Stimulated activated CD8-positive, alpha-beta memory T cell treated with anti-CD3 and anti-CD28 coated beads, Interleukin-7, amount 100 ng/mL, for 4 hours (primary cell): ENCODE data around the gene ECHDC1.
"Not testable (repeated sequence)": the region's sequence is repeated elsewhere in the genome, so short reads cannot be mapped to it uniquely, and the experiment has no call there.

Experiments
- DNase-seq, 2 donors: peaks; one replicate each; pipeline ENCODE4 v3.0.0-alpha.2; 2020; ENCODE audit warnings: low read depth in 2 of 2

Gene ECHDC1, protein sequence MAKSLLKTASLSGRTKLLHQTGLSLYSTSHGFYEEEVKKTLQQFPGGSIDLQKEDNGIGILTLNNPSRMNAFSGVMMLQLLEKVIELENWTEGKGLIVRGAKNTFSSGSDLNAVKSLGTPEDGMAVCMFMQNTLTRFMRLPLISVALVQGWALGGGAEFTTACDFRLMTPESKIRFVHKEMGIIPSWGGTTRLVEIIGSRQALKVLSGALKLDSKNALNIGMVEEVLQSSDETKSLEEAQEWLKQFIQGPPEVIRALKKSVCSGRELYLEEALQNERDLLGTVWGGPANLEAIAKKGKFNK

DNA sequence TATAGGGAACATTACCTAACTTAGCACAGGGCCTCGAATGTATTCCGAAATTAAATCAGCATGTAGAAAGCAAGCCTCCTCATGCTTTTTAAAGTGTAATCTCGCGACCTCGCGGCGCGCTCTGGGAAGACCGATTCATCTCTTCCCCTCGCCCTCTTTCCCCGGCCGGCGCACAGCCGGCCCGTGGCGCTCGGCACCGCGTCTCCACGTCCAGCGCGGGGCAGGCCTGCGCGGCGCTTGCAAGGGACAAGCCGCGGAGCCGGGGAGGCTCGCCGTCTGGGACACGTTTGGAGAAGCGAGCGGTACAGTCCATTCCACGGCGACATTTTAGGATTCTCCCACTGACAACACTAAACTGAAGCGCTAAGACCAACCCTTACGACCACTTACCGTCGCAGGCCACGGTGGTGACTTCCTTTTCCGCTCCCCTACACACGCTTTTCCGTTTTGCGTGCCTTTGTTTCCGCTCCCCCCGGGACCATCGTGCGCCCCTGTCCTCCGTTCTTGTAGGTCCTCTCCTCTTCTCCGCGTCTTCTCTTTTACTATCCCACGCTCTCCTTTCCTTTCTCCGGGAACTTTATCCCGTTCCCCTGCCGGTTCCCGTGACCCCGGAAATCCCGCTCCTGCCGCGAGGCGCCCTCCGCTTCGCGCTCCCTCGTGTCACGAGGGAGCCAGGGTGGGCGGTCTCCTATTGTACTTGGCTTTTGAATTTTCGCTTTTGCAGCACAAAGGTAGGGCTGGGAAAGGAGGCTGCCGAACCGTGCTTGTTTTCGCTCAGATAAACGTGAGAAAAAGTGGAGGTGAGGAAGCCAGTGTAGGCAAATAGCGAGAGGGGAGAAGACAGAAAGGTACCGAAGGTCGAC, at the start of gene ECHDC1:
Gene ECHDC1 (minus strand): TSS at position 664 of the 863 bp plus-strand sequence. CDS start 12,581 bp downstream, outside the sequence.
- DNase-seq = peak; percentile 62 to 63

GRCh38 chr6:127392301-127392700, 48.9 kb upstream of the ECHDC1 start:
- DNase-seq = no peak

- no peak for DNase-seq
These were observed 47.9 kb upstream of the ECHDC1 start for GRCh38 chr6:127391094-127391953.

- no peak for DNase-seq
These were observed 46.3 kb upstream of the ECHDC1 start for GRCh38 chr6:127389706-127390105.

DNA sequence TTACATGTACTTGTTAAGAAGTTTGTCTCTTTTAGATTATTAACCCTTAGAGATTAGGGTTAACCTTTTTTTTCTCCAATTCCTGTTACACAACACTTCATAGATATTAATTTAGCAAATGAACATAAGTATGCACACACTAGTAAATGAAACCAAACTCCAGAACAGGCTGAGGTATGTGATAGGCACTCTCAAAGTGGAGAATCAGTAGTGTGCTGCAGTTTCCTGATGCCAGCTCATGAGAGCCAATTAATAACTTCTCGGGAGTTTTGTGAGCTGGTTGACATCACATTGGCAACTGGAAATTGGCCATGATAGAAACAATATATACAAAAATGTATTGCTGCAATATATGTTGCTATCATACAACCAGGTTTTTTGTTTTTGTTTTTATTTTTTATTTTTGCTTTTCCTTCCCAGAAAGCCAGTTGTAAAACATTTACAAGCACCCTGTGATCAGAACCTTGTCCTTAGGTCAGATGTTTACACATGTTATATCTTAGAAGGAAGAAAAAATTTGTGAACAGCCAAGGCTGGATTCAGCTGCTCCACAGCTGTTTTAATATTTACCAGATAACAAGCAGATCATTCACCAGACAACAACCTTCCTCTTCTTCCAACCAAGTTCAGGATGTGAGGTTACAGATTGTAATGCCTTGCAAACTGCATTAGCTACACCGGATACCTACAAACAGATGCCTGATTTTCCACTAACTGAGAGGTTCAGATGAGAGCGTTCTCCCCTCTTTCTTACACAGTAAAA, 42.4 kb upstream of the ECHDC1 start:
- DNase-seq = no peak

DNA sequence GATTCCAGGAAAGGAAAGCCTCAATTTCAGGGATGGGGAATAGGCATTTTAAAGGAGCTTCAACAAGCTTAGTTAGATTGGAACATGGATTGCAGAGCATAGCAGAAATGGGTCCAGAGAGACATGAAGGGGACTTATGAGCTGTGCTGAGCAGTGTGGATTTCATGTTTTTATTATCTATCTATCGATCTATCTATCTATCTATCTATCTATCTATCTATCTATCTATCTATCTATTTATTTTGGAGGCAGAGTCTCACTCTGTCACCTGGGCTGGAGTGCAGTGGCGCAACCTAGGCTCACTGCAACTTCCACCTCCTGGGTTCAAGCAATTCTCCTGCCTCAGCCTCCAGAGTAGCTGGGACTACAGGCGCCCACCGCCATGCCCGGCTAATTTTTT, 41.4 kb upstream of the ECHDC1 start:
- DNase-seq = not testable (repeated sequence)

- no peak for DNase-seq
These were observed 40.6 kb upstream of the ECHDC1 start for GRCh38 chr6:127383988-127384387.

GRCh38 chr6:127382413-127382812, 39.0 kb upstream of the ECHDC1 start:
- DNase-seq = no peak

GRCh38 chr6:127381384-127381783, 38.0 kb upstream of the ECHDC1 start:
- DNase-seq = no peak

DNA sequence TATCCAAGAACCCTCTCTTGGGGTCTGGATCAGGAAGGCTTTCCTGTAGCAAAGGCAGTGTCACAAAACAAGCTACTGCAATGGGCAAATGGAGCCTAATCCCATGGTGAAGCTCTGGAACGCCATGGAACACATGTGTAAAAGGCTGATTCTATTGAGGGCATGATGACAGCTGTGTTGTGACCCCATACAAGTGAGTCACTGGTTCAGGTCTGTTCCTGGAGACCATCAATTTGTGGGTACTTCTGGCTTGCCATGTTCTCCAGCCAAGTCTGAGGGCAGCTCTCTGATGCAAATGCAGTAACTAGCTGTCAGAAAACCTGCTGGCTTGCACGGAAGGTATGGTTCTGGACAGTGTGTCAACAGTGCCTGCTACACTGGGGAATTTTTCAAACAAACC, 33.3 kb upstream of the ECHDC1 start:
- DNase-seq = no peak

GRCh38 chr6:127367023-127367375, 23.6 kb upstream of the ECHDC1 start:
- DNase-seq = no peak

GRCh38 chr6:127366282-127367022, 23.0 kb upstream of the ECHDC1 start:
- DNase-seq = no peak

GRCh38 chr6:127365874-127366273, 22.5 kb upstream of the ECHDC1 start:
- no peak for DNase-seq

DNA sequence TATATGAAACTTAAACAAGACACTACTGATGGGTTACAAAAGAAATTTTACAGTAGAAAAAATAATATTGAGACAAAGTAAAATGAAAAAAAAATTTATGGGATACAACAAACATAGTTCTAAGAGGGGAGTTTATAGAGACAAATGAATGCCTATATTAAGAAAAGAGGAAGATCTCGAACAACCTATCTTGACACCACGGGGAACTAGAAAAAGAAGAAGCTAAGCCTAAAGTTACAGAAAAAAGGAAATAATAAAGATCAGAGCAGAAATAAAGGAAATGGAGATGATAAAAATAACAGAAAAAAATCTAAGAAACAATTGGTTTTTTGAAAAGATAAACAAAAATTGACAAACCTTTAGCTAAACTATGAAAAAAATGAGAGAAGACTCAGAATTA, 9.1 kb upstream of the ECHDC1 start:
- no peak for DNase-seq

DNA sequence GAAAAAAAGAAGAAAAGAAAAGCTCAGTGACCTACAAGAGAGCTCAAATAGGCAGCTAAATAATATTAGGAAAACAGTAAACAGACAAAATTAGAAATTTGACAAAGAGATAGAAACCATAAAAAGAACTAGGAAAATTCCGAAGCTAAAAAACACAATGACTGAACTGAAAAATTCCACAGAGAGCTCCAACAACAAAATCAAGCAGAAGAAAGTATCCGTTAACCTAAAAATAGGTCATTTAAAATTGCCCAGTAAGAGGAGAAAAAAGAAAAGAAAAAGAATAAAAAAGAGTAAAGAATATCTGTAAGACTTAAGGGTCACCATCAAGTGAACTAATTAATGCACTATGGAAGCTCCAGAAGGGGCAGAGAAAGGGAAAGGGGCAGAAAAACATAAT, 6.6 kb upstream of the ECHDC1 start:
- no peak for DNase-seq

DNA sequence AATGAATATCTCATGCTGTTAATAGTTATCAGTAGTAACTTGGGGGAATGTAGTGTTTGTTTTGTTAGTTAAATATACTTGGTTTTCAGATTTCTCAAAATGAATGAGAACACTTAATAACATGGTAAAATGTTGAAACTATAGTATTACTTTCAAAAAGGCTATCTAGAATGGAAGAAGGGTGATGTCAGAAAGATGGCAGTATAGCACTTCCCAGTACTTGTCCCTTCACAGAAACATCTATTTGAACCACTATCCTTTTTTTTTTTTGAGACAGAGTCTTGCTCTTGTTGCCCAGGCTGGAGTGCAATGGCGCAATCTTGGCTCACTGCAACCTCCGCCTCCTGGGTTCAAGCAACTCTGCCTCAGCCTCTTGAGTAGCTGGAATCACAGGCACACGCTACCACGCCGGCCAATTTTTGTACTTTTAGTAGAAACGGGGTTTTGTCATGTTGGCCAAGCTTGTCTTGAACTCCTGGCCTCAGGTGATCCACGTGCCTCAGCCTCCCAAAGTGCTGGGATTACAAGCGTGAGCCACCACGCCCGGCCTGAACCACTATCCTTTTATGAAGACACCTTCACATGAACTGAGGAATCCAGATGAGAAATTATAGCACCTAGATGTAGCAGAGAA, 4.7 kb upstream of the ECHDC1 start:
- DNase-seq = no peak

DNA sequence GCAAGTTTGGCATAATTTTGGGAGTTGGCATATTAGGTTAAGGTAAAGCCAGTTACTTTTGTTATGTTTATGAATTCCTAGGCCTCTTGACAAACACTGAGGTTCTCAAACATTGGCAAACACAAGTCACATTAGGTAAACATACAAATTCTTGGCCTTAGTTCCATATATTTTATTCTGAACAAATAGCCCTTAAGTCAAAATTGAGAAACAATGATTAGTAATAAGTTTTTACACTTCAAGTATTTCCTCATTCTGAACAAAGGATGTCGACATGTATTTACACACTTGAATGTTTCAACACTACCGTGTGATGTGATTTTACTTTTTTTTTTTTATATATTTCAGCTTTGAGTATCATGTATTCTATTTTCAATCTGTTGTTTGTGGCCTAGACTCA, 3.8 kb upstream of the ECHDC1 start:
- no peak for DNase-seq

DNA sequence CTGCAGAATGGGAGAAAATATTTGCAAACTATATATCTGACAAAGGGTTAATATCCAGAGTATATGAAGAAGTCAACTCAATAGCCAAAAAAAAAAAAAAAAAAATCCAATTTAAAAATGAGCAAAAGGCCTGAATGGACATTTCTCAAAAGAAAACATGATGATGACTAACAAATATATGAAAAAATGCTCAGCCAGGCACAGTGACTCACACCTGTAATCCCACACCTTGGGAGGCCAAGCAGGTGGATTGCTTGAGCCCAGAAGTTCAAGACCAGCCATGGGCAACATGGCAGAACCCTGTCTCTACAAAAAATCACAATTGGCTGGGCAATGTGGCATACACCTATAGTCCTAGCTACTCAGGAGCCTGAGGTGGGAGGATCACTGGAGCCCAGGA, 2.1 kb upstream of the ECHDC1 start:
- DNase-seq = no peak

DNA sequence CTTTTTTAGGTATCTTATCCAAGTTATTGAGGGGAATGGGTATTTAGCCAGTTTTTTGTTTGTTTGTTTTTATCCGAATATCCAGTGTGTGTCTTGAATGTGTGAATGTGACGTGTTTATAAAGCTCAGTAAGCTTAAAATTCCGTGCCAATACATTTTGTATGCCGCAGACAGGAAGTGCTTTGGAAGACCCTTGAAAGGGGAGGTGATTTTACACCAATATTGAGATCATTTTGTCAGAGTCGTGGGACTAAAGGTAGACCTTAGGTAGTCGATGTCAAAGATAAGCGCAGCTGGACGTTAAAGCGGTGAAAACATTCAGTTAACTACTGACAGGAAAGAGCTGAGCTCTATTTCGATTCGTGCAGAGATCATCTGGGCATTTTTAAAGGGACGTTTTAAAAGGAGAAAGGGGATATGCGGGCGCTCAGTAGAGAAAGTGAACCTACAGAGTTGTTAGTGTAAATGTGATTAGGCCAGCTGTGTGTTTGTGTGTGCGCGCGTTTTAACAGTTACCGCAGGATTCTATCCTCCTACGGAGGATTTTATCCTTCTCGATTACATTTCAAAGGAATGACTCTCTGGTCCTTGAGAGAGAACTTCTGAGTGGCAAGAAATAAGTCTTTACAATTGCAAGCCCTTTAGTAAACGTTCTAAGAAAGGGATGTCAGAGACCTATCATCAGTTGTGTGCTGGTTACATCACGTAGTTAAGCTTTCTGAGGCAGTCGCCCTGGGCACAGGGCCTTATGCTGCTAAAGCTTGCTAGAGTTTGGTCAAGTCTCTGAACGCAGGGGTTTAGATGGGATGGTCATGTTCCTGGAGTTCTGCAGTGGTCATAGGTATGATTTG, 625 bp upstream of the ECHDC1 start:
- DNase-seq = no peak
